Glomerular visceral epithelial cell (primary cell): ENCODE measurements around the gene ROPN1L.
"Not testable (repeated sequence)": the region's sequence is repeated elsewhere in the genome, so short reads cannot be mapped to it uniquely, and the experiment has no call there.

Source experiments
- DNase-seq: peaks from one replicate; pipeline ENCODE4 v3.0.0-alpha.2; 2016; ENCODE audit errors: extremely low spot score

Gene ROPN1L

DNA sequence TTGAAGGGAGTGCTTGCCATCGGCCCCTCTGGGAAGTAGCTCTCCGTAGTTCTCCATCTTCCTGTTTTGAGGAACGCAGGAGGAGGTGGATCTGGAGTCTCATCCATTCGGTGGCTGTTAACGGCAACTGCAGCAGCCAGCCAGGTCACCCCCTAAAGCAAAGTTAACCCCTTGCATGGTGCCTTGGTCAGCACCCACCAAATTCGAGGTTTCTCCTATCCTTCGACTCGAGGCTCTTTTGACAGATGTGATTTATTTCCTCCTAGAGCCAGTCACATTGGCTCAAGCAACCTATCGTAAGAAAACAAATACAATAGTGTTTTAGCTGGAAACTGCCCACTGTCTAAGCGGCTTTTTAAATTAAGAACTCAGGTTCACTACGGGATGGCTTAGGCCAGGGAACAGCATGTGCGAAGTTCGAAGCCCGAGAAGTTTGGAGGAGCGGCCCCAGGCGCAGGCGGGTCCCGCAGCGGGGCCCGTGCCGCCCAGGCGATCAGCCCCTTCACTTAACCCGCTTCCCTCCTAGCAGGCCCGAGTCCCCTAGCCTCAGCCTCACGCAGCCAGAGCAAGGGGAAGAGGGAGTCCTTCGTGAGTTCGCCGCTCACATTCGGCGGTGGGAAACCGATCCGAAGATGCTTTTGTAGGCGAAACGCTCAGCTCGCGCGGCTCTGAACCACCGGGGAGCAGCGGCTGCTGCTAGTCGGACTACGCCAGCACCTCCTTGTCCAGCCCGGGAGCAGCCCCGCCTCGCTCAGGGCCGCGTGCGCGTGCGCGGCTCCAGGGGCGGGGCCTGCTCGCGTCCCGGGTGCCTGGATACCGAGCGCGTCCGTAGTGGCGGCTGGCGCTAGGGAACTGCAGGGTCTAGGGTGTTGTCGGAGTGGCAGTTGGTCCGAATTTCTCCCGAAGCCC lies at the start of gene ROPN1L:
TSS of gene ROPN1L (plus strand) at position 797 of the 909 bp plus-strand sequence. CDS start 289 bp downstream, outside the sequence.
- DNase-seq = peak; percentile 92

DNA sequence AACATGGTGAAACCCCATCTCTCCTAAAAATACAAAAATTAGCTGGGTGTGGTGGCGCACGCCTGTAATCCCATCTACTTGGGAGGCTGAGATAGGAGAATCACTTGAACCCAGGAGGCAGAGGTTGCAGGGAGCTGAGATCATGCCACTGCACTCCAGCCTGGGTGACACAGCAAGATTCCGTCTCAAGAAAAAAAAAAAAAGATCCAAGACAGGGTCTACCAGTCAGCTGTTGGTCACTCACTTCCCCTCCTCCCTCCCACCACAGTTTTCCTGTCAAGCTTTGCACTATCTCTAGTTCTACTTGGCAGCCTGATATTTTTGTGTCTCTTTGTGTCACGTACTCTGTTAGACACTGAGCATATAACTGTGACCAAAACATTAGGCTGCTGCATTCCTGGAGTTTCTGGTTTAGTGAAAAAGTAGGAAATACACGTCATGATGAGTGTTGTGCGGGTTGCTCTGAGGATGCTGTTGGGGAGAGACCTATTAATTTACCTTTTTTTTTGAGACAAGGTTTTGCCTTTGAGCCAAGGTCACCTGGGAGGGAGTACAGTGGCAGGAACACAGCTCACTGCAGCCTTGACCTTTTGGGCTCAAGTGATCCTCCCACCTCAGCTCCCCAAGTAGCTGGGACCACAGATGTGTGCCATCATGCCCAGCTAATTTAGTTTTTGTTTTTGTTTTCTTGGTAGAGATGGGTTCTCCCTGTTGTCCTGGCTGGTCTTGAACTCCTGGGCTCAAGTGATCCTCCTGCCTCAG lies 48.9 kb upstream of the ROPN1L start:
- DNase-seq = not testable (repeated sequence)

DNA sequence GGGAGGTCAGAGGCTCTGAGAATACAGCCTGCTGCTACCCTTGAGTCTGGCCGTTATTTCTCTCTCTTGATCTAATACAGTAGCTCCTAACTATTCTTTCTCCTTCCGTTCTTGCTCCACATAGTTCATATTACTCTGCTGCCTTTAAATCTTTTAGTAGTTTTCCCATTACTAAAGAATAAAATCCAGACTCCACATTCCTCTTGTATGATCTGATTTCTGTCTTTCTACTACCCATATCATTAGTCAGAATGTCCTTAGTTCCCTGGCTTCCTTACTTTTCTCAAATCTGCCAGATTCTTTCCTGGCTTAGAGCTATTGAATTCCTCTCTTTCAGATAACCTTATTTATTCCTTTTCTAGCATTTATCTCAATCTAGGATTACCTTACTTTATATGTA lies 48.2 kb upstream of the ROPN1L start:
- DNase-seq = no peak

DNA sequence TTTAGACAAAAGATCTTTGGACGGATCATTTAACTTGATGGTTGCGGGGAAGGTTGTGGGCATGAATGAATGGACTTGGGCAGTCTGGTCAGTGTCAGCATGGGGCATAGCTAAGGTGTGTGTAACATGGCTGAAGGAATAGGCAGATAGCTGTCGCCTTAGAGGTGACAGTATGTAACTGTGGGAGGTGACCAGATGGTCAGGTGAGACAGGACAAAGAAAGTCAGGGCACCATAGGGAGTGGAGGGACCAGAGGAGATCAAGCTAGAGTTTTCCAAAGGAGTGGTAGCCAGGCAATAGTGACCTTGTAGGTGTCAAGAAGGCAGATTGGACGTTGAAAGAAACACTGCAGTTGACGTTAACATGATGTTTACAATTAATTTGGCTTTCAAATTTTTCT lies 45.1 kb upstream of the ROPN1L start:
- DNase-seq = no peak

DNA sequence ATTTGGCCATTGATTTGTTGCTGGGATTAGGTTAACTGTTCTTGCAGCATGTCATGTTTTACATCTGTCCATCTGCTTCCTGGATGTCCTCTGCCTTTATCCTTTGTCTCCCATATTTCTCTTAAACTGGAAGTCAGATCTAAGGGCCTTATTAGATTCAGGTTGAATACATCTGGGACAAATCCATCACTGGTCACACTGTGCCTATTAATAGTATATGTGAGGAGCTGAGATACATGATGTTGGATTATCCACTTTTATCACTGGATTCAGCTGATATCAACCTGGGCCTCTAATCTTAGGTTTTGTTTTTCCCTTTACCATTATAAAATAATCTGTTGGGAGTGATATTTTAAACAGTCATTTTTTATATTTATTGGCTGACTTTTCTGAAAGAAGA lies 41.8 kb upstream of the ROPN1L start:
- DNase-seq = no peak

DNA sequence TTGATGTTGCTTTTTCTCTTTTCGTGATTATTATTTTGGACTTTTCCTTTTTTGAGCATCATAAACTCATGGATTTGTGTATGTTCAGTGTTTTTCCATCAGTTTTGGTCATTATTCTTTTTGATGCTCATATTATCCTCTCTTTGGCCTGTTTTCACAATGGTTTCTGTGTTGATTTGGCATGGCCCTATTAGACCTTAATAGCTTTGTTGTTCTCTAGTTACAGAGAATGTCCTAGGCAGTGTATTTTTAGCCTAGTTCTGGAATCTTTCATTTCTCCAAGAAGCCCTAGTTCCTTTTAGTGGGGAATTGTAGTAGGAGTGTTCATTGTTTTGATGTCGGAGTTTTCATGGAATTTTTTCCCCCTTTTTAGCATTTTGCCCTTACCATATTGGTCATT lies 41.3 kb upstream of the ROPN1L start:
- no peak for DNase-seq

DNA sequence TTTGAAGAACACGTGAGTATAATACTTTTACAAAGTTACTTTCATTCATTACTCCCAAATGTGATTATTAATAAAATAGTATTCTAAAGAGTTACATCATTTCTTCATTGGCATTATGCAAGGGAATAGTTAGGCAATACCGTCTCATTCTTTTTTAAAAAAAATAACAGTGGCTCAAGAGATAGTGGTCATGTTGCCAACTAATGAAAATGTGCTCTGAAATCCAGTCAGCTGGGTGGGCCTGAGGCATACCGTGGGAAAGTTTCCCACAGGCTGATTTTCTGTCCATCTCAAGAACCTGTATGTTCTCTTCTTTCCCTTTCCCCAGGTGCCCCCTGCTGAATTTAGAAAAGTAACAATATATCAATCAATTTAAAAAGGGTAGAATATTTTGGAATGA lies 40.8 kb upstream of the ROPN1L start:
- DNase-seq = no peak

DNA sequence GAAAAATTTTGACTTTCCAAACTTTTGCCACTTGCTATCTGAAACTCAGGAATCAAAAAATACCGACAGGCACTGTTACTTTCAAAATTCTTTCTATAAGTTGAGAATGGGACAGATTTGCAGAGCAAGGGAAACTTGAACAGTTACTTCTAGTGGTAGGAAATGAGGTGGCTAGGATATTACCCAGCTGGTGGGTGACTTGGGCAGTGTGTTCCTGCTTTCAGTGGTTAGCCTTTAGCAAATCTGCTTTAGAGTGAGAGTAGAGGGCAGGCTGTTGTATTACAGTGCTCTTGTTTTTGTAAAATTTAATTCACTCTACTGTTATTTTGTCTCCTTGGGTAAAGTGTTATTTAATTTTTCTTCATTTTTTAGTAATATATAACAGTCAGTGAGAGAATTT lies 40.2 kb upstream of the ROPN1L start:
- no peak for DNase-seq

DNA sequence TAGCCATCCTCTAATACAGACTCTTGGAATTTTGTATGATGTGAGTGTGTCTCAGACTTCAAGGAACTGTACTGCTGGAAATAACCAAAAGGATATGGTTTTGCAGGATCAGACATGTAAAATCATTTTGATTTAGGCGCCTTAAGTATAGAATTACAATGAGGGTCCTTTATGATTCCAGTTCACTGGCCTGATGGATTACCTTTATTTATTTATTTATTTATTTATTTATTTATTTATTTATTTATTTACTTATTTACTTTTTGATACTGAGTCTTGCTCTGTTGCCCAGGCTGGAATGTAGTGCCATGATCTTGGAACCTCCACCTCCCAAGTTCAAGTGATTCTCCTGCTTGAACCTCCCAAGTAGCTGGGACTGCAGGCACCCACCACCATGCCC lies 37.9 kb upstream of the ROPN1L start:
- no peak for DNase-seq

DNA sequence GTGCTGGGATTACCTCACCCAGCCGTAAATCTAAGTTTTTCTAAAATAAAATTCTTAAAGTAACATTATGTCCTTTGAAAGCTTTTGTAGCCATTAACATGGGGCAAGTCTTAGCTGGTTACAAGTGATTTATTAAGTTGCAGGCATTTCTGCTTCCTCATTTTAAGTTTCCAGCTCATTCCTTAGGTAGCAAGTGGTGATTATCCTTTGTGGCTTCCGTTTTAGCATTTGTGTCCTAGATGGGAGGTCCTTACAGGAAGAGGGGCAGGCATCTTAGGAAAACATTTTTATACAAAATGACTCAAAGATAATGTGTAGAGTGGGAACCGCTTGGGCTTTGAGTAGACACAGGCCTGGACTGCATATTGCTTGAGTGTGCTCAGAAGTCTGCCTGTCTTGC lies 35.0 kb upstream of the ROPN1L start:
- DNase-seq = no peak

DNA sequence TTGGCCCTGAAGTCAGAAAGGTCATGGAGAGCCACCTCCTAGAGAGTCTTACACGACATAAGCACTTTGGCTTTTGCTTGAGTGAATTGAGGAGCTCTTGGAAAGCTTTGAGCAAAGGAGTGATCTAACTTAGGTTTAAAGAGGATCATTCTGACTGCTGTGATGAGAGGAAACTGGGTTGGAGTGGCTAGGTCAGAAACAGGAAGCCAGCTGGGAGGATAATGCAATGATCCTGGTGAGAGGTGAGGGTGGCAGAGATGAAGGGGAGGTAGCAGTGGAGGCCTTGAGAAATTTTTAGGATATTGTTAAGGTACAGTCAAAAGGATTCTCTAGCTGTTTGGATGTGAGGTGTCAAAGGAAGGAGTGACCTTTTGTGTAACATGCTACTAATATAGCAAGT lies 32.2 kb upstream of the ROPN1L start:
- DNase-seq = no peak

DNA sequence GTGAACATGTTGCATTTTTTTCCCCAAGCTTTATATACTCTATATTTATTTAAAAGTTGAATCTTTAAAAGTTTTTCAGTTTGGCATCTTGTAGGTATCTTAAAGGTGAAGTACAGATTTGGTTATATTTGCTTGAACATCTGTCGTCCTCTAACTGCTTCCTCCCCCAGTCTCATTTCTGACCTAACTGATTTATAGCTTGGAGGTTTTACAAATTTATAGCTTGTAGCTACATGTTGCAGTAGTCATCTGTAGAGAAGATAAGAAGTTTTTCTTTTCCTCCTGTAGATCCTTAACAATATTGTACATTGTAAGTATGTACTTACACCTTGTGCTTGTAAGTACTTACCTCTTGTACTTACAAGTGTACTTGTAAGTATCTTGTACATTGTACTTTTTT lies 31.0 kb upstream of the ROPN1L start:
- DNase-seq = no peak

DNA sequence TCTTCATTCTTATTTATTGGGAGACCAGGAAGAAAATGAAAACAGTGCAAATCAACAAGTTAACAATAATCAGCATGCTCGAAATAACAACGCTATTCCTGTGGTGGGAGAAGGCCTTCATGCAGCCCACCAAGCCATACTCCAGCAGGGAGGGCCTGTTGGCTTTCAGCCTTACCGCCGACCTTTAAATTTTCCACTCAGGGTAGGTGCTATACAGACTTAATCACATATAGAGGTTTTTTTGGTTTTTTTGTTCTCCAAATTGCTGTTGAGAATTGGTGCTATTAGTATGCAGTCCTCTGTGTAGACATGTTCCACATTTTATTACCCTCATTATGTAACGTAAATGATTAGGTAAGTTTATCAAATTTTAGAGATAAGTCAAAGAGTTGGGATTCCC lies 30.3 kb upstream of the ROPN1L start:
- DNase-seq = no peak

DNA sequence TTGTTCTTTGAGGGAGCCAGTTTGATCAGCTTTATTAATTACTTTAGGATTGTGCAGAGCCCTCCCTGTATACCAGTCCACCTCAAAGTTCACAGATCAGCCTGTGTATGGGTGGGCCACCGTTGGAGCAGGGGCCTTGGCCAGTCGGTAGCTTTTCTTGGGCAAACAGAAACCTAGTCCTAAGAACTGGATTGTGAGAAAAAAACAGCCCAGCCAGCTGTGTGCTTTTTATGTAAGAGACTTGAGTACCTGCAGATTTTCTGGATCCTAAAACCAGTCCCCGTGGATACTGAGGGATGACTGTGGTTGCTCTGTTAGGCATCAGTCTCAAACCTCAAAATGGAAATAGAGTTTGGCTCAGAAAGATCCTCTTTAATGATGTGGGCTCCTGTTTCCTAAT lies 24.8 kb upstream of the ROPN1L start:
- DNase-seq = no peak

DNA sequence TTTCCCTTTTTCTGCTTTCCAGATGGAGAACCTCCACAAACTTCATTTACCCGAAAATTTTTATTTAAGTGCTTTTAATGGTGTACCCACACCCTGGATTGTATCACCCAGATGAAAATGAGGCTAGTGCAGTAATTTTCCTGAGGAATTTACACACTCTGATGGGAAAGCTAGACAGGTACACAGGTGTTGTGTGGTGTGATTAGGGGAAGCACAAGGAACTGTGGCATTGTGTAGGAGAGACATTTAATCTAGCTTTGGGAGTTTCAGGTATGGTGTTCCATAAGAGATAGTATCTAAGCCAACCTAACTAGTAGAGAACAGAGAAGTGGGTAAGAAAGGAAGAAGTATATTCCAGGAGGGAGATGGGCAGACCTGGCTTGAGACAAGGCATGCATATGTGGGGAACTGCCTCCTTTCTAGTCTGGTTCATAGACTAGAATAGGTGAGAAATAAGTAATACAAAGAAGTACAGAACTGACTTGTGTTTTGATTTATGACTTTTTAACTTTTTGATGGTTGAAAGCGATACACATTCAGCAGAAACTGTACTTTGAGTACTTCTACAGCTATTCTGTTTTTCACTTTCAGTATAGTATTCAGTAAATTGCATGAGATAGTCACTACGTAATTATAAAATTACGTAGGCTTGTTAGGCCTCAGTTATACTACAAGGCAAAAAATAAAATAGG lies 22.9 kb upstream of the ROPN1L start:
- DNase-seq = no peak

DNA sequence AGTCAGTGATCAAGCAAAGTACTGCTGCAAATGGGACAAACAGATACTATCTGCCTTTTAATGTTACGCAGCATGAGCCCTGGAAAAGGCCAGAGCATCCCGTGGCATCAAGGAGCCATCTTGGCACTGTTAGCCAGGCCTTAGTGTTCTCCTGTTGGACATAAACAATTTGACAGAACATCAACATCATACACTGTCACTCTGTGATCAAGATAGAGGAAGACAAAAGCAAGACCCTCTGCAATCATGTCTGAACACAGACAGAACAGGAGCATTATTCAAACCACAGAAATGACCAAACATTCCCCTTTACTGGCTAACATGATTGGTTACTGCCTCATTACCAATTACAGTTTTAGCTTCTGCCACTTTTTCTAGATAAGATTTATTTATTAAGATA lies 21.2 kb upstream of the ROPN1L start:
- DNase-seq = no peak

DNA sequence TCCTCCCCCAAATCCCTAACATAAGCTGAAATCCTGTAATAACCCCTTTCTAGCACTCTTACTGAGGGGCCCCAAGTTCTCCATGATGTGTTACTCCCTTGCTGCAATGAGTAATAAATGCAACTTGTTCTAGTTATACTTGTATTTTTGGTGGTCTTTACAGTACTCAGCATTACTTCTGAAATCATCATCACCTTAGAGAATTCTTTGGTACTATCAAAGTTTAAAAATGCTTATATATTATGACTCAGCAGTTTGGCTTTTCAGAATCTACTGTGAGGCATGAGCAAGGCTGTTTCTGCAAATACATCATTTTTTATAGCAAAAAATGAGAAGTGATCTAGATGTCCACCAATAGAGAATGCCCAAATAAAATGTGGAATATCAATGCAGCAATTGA lies 20.7 kb upstream of the ROPN1L start:
- no peak for DNase-seq

DNA sequence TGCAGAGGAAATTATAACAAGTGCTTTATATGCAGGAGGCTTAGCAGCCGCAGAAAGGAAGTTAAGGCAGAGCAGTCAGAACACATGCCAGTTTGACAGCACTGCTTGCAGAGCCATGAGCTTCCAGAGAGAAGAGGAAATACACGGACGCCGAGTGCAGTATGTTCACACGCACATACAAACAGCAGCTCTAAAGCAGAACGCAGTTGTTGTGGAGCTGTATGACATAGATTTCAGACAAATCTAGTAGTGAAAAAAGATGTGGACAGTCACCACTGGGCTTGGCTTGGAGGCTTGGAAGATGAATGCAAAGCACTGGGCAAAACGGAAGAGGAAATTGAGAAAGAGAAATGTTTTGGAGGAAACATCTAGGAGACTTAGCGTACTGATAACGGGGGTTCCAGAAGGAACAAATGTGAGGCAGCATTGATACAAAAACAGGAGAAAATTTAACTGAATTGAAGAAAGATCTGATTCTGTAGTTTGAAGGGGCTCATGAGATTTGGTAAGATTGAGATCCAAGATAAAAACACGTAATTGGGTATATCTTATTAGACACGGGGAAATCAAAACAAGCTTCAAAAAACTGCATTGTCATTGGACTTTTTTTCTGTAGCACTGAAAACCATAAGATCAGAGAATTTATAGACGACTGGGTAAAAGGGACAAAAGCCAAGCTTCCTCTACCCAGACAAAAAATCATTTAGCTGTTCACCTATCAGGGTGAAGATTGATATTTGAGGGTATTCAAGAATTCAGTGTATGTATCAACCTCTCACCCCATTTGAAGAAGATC lies 19.6 kb upstream of the ROPN1L start:
- DNase-seq = no peak

DNA sequence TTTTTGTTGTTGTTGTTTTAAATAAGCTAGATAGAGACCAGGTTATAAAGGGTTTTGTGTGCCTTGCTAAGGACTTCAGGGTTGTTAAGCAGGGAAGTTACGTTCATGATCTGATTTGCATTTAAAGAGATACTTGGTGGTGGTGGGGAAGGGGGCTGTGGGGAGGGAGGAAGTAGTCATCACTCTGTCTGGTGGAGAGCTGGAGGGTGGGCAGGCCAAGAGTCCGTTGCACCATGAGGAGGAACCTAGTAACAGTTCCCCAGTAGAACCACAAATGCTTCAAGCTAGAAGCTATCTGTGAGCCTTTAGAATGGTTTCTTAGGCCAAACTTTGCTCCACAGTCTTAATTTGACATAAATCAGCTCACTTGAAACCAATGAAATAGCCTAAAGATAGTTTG lies 18.7 kb upstream of the ROPN1L start:
- DNase-seq = no peak

DNA sequence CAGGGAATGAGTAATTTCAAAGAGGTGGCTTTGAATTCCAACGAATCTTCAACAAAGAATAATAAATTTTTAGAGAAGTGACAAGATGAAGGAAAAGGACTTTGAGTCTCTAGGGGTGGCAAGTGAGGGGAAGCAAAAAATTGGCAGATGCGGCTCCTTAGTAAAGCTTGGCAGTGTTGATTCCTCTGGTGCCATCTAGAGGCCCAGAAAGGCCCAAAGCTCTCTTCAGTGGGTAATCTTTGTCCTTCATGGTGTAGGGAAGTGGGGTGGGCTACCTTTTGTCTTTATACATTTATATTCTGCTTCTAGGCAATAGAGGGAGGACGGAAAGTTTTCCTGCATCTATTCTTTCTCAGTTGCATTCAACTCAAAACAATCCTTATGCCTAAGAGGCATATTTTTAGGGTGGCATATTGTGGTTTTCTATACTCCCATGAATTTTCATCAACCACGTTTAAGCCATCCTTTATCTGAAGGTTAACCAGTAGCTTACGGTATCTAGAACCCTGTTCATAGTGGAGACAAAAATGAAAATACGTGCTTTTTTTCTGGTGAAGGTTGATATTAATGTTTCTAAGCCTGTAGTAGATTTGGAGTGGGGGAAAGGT lies 17.5 kb upstream of the ROPN1L start:
- peak; percentile 47 for DNase-seq

DNA sequence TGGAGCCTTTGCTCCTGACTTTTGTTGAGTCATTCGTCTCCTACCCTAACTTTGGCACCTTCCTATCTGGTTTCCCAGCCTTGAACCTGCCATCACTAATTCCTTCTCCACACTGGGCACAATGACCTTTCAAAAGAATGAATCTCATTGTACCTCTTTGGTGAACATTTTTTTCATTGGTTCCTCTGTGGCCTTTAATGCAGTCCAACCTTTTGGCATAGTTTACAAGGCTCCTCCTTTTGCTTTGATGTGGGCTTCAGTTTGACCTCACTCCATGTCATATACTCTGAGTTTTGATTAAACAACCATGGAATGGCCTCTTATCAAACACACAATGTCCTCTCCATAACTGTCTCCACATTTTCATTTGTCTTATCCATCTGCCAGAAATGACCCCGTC lies 14.5 kb upstream of the ROPN1L start:
- no peak for DNase-seq
